Right cardiac atrium (tissue), 5 donors: ENCODE results near the gene PCYT2. TPM values are rescaled to one million over a fixed set of nuclear protein-coding genes. Genes with fewer than 3 reads are reported as not detected.
A peak's percentile ranks its signal among the peaks of the same experiment; 100 is the strongest.

Experiments
- ATAC-seq, 2 donors: fragments of 200-7000 bp; cut with Tn5 transposase; one replicate each; pipeline versions ENCODE4 v1.8.0 to v1.9.1; 2020; ENCODE audit warnings: moderate library complexity in 2 of 2, mild to moderate bottlenecking in 1 of 2
- DNase-seq, 3 donors: peaks; one replicate each; pipeline ENCODE4 v3.0.0-alpha.2; 2020
- H3K27ac ChIP-seq: one replicate; pipeline ENCODE4 v1.5.1; 2013; ENCODE audit warnings: mild to moderate bottlenecking, low read length, control low read depth, moderate library complexity
- H3K27me3 ChIP-seq: one replicate; pipeline ENCODE4 v1.6.1; 2013; ENCODE audit not compliant: control insufficient read depth, insufficient read depth
- H3K4me1 ChIP-seq: one replicate; pipeline ENCODE4 v1.6.1; 2013; ENCODE audit warnings: low read length; ENCODE audit not compliant: control insufficient read depth, insufficient read depth
- H3K4me3 ChIP-seq: one replicate; pipeline ENCODE4 v1.5.1; 2013; ENCODE audit warnings: low read length, control low read depth
- H3K9me3 ChIP-seq: one replicate; pipeline ENCODE4 v1.6.1; 2013; ENCODE audit warnings: low read length; ENCODE audit not compliant: control insufficient read depth
- WGBS: extraction: QIAGEN DNeasy Blood & Tissue Kit; methylation state at CpG from one replicate; pipeline ENCODE4 v1.1.7; 2013; 5-methylcytosine and 5-hydroxymethylcytosine counted together
- intact Hi-C, 4 donors: fragments of 100-400 bp; cut with DNase I; formaldehyde crosslinking; loops; one replicate each; pipeline versions ENCODE4 v1.11.0 to v1.14.0; 2022 to 2023
- polyA plus RNA-seq: library from polyadenylated mRNA; stranded (reverse); fragments of 200-250 nt; gene quantifications from one replicate; pipeline ENCODE4 v1.2.3, GENCODE V29; 2013
- total RNA-seq, 4 donors: library from RNA; stranded (reverse); fragmentation: NEBNext Ultra II Directional; extraction: Animal tissue kit (Norgen Biotek cat#: 25700); gene quantifications; one replicate each; pipeline ENCODE4 v1.2.1, GENCODE V29; 2021
- donor health status: healthy with polysubstance abuse.
- donor health status: DM: no; HTN: yes; CAD: no.
- donor health status: DM: no; HTN: no; CAD: no.
- donor health status: DM: no; HTN: yes; CAD: no; lungs with severe emphysema.
- donor health status: DM: yes; HTN: yes; CAD: no.

PCYT2 gene
- total and polyA plus RNA-seq, 5 donors = 16.7 to 28.5 (median 18.7) TPM

- ATAC-seq (peak; percentile 59 to 62), DNase-seq (peak in 2 of 3 donors; percentile 75 to 81)
- no peaks in the 10 kb centered on the region for H3K4me1 ChIP-seq
- WGBS = 1% methylated on average over 79 of the region's 79 CpGs
- no peaks in the 10 kb centered on the region for H3K9me3 ChIP-seq
- no peaks in the 10 kb centered on the region for H3K27me3 ChIP-seq
- no peak within 1 kb of the TSS for H3K27ac ChIP-seq
- peak within 1 kb of the TSS; percentile 8 for H3K4me3 ChIP-seq
- intact Hi-C loops = no loop called here
These were observed 9.1 kb downstream of the PCYT2 start, which contains the start of gene NPB for GRCh38 chr17:81902023-81902652. NPB (plus strand) TSS chr17:81902238; CDS start chr17:81902278, 40 bp downstream.

DNA sequence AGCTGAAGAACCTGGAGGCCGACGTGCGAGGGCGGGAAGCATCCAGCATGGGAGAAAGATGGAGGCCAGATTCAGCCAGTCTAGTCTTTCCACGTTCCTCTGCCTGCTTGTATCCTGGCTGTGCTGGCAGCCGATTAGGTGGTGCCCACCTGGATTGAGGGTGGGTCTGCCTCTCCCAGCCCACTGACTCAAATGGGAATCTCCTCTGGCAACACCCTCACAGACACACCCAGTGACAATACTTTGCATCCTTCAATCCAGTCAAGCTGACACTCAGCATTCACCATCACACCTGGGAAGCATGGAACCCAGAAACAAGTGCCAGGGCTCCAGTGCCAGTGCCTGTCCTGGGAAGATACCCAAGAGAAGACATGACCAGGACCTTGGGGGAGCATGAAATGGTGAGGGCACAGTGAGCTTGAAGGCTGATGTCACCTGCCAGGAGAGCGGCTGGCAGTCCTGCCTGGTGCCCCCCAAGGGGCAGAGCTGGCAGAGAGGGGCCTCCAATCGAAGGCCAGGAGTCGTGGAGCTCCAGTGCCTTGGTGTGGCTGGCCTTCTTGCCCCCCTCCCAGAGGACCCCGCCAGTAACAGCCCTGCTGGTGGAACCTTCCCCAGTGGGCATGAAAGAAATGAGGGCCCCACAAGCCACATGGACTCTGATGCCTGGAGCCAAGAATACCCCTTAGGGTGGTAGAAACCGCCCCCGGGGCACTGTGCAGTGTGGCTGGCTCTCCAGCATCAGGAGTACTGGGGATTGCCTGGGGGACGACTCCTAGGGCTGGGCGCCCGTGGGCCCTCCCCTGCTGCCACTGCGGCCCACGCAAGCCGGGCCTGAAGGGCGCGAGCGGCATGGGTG is 9.8 kb downstream of the PCYT2 start:
- intact Hi-C loops = no loop called here
- DNase-seq = peak in 1 of 3 donors; percentile 32
- no peak overlapping the region for H3K27ac ChIP-seq
- H3K9me3 ChIP-seq = no peaks in the 10 kb centered on the region
- ATAC-seq = peak in 1 of 2 donors; percentile 1
- peak overlapping the region; percentile 8 for H3K4me3 ChIP-seq
- WGBS = 47% methylated on average over 21 of the region's 21 CpGs
- H3K4me1 ChIP-seq = no peaks in the 10 kb centered on the region
- no peaks in the 10 kb centered on the region for H3K27me3 ChIP-seq

GRCh38 chr17:81900181-81900820 is 10.9 kb downstream of the PCYT2 start:
- H3K27me3 ChIP-seq = no peaks in the 10 kb centered on the region
- 82% methylated on average over 18 of the region's 18 CpGs for WGBS
- no peaks in the 10 kb centered on the region for H3K4me1 ChIP-seq
- ATAC-seq = no peak
- DNase-seq = peak in 1 of 3 donors; percentile 33
- intact Hi-C loops = no loop called here
- H3K4me3 ChIP-seq = no peak overlapping the region
- no peaks in the 10 kb centered on the region for H3K9me3 ChIP-seq
- H3K27ac ChIP-seq = no peak overlapping the region

DNA sequence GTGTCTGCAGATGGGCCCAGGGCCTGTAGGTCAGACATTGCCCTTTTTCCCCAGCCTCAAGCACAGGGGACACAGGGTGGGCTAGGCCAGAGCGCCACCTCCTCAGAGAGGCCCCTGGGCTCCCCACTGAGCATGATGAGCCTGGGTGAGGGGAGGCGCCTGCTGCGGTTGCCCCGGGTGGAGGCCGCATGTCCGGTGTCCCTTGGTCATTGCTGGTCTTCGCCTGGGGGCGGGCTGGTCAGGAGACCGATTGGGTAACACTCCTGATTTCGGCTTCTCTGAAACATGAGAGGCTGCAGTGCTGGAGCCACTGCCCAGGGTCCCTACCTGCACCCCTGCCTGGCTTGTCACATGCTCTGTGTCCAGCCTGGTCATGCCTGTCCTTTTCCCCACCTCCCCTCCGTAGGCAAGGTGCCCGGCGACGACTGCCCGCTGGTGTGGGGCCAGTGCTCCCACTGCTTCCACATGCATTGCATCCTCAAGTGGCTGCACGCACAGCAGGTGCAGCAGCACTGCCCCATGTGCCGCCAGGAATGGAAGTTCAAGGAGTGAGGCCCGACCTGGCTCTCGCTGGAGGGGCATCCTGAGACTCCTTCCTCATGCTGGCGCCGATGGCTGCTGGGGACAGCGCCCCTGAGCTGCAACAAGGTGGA is 11.6 kb downstream of the PCYT2 start:
- intact Hi-C loops = no loop called here
- WGBS = 92% methylated on average over 22 of the region's 22 CpGs
- ATAC-seq = no peak

GRCh38 chr17:81898885-81899284 is 12.3 kb downstream of the PCYT2 start:
- no peaks in the 10 kb centered on the region for H3K9me3 ChIP-seq
- no peaks in the 10 kb centered on the region for H3K27me3 ChIP-seq
- H3K4me1 ChIP-seq = no peaks in the 10 kb centered on the region
- no peak for ATAC-seq
- no peak for DNase-seq
- intact Hi-C loops = no loop called here
- WGBS = 92% methylated on average over 9 of the region's 9 CpGs
- H3K27ac ChIP-seq = no peak overlapping the region
- H3K4me3 ChIP-seq = no peak overlapping the region

More for the DNA sequence above, 11.6 kb downstream of the PCYT2 start:
- peak in 1 of 3 donors; percentile 32 for DNase-seq
- no peaks in the 10 kb centered on the region for H3K27me3 ChIP-seq
- H3K4me3 ChIP-seq = no peak overlapping the region
- H3K4me1 ChIP-seq = no peaks in the 10 kb centered on the region
- H3K27ac ChIP-seq = no peak overlapping the region
- no peaks in the 10 kb centered on the region for H3K9me3 ChIP-seq

DNA sequence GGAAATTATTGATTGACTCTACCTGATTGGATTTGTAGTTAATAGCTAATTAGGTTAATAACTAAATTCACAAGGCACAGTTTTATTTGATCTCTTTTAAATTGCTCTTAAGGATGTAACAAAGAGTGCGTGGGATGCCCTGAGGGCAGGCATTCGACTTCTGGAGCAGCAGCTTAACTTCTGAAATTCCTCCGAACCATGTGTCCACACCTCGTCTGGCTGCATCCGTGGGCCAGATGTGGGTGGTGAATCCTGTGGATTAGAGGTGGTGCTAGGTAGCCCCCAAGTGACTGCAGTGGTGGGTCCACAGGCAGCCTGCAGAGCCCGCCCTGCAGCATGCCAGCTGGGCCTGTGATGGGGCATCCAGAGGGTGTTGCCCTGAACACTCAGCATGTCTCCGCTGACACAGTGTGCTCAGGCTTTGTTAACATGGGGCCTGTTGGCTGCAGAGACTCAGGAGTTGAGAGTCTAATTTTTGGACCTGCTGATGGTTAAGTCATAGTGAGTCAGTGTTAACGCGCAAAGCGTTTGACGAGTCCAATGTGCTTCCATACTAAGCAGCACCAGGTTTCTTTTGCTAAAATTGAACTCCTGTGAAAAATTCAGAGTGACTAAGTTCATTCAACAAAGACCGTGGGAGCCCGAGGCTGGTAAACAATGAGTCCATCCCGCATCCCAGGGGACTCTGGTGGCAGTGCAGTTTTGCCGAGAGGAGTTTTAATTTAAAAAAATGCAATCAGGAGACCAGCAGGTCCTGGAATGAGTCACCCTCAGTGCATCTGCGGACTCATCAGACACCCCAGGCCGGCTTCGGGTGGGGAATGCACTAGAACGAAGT is 13.0 kb downstream of the PCYT2 start:
- intact Hi-C loops = no loop called here
- H3K27ac ChIP-seq = no peak overlapping the region
- 88% methylated on average over 19 of the region's 19 CpGs for WGBS
- H3K9me3 ChIP-seq = no peaks in the 10 kb centered on the region
- DNase-seq (peak in 1 of 3 donors; percentile 24), ATAC-seq (no peak)
- H3K27me3 ChIP-seq = no peaks in the 10 kb centered on the region
- no peak overlapping the region for H3K4me3 ChIP-seq
- no peaks in the 10 kb centered on the region for H3K4me1 ChIP-seq

GRCh38 chr17:81895400-81895799 is 15.8 kb downstream of the PCYT2 start:
- 92% methylated on average over 11 of the region's 11 CpGs for WGBS
- Histone ChIP-seq H3K27ac (no peak overlapping the region), H3K9me3 (no peaks in the 10 kb centered on the region), H3K4me1 (no peaks in the 10 kb centered on the region), H3K4me3 (no peak overlapping the region), H3K27me3 (no peaks in the 10 kb centered on the region)
- intact Hi-C loops = no loop called here
- DNase-seq (peak in 1 of 3 donors; percentile 39), ATAC-seq (no peak)

- Histone ChIP-seq H3K27me3 (no peaks in the 10 kb centered on the region), H3K9me3 (no peaks in the 10 kb centered on the region), H3K27ac (peak overlapping the region; percentile 27), H3K4me3 (peak overlapping the region; percentile 99), H3K4me1 (no peaks in the 10 kb centered on the region)
- WGBS = under 1% methylated on average over 40 of the region's 40 CpGs
- intact Hi-C loops = no loop called here
- DNase-seq (no peak), ATAC-seq (no peak)
These were observed 20.0 kb downstream of the PCYT2 start for GRCh38 chr17:81891303-81891552.

DNA sequence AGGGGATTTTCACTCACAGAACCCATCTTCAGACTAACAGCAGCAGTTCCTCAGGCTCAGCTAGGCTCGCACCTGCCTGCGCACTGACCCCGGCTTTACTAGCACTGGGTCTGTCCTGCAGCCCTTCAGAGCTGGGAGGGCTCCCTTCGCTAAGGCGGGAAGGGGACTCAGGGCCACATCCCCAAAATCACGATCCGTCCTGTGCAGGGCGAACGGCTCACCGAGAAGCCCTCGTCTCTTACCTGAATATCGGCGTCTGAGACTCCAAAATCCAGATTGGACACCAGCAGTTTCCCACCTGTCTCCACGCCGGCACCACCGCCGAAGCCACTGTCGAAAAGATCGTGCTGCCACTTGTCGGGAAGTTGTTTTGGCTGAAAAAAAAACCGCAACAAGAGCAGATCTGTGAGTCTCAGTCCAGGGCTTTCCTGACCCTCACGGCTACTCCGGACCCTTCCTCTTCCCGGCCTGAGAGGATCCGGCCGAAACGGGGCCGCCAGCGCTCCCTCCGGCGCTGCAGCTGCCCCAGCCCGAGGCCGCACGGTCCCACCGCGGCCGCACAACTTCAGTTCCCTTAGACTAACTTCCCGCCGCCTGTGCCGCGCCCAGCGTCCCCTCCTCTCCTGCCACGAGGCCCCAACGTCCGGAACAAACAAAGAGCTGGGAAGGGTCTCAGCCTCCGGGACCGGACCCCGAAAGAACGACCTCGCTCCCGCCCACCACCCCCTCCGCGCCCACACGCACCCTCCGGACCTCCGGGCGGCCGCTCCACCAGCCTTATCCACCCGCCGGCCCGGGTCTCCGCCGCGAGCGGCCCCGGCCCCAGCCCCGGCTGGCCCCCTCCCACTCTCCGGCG is 20.5 kb downstream of the PCYT2 start:
- Histone ChIP-seq H3K27me3 (no peaks in the 10 kb centered on the region), H3K4me1 (no peaks in the 10 kb centered on the region), H3K9me3 (no peaks in the 10 kb centered on the region), H3K27ac (peak overlapping the region; percentile 27), H3K4me3 (peak overlapping the region; percentile 99)
- DNase-seq (peak in 1 of 3 donors; percentile 50), ATAC-seq (no peak)
- 8% methylated on average over 69 of the region's 69 CpGs for WGBS
- intact Hi-C loops = no loop called here
